HT-29 (cell line): ENCODE measurements around the gene OPCML. TPM values are rescaled to one million over a fixed set of nuclear protein-coding genes. Genes with fewer than 3 reads are reported as not detected.

Source experiments
- DNase-seq: peaks from one replicate; pipeline ENCODE4 v3.0.0-alpha.2; 2015; ENCODE audit warnings: low spot score
- total RNA-seq: library from RNA; depleted of rRNA; stranded (reverse); fragments of >200 nt; shearing (Covaris generic); gene quantifications from 2 replicates; pipeline ENCODE4 v1.2.3, GENCODE V29; 2014

OPCML gene
- total RNA-seq, 1 experiment from 2014 or later, result not detected

- no peak for DNase-seq
Measured at GRCh38 chr11:132578580-132578979, 953.7 kb downstream of the OPCML start.

GRCh38 chr11:132576706-132577105 lies 955.6 kb downstream of the OPCML start:
- DNase-seq, result peak; percentile 35

- no peak for DNase-seq
Measured at GRCh38 chr11:132564091-132564885, 968.0 kb downstream of the OPCML start.

GRCh38 chr11:132563050-132563449 lies 969.3 kb downstream of the OPCML start:
- no peak for DNase-seq

GRCh38 chr11:132561937-132562336 lies 970.4 kb downstream of the OPCML start:
- DNase-seq, result no peak

GRCh38 chr11:132559331-132560036 lies 972.8 kb downstream of the OPCML start:
- DNase-seq, result peak; percentile 24

- no peak for DNase-seq
Measured at GRCh38 chr11:132556316-132556715, 976.0 kb downstream of the OPCML start.

- DNase-seq, result no peak
Measured at GRCh38 chr11:132555617-132556016, 976.7 kb downstream of the OPCML start.

GRCh38 chr11:132551016-132551415 lies 981.3 kb downstream of the OPCML start:
- DNase-seq, result no peak

GRCh38 chr11:132549561-132549960 lies 982.7 kb downstream of the OPCML start:
- DNase-seq, result no peak

- no peak for DNase-seq
Measured at GRCh38 chr11:132549001-132549400, 983.3 kb downstream of the OPCML start.

GRCh38 chr11:132544007-132544406 lies 988.3 kb downstream of the OPCML start:
- DNase-seq, result no peak

- DNase-seq, result no peak
Measured at GRCh38 chr11:132541794-132542193, 990.5 kb downstream of the OPCML start.

- no peak for DNase-seq
Measured at GRCh38 chr11:132540581-132540980, 991.7 kb downstream of the OPCML start.

GRCh38 chr11:132539590-132540368 lies 992.5 kb downstream of the OPCML start:
- DNase-seq, result no peak

GRCh38 chr11:132538642-132539041 lies 993.7 kb downstream of the OPCML start:
- no peak for DNase-seq

- DNase-seq, result peak; percentile 34
Measured at GRCh38 chr11:132535830-132536229, 996.5 kb downstream of the OPCML start.

GRCh38 chr11:132531921-132532320 lies 1000.4 kb downstream of the OPCML start:
- DNase-seq, result no peak

GRCh38 chr11:132528181-132528580 lies 1004.1 kb downstream of the OPCML start:
- DNase-seq, result no peak

GRCh38 chr11:132523929-132524328 lies 1008.4 kb downstream of the OPCML start:
- peak; percentile 6 for DNase-seq

GRCh38 chr11:132520199-132520598 lies 1012.1 kb downstream of the OPCML start:
- no peak for DNase-seq

- DNase-seq, result no peak
Measured at GRCh38 chr11:132519241-132519815, 1013.0 kb downstream of the OPCML start.
